Measurements from ENCODE around the gene ZBTB16.

Gene ZBTB16

GRCh38 chr11:114298710-114299109 is 239.2 kb downstream of the ZBTB16 start:
- TF ChIP-seq ZNF274 (IDR thresholded peaks at IDR 0.05; ENCODE audit: low read depth, low read length), result no peak
- H3K4me3 ChIP-seq (ENCODE audit: low read length), result no peak overlapping the region

Data from GM08714 (cell line).